ENCODE results near the gene ANKEF1.

DNA sequence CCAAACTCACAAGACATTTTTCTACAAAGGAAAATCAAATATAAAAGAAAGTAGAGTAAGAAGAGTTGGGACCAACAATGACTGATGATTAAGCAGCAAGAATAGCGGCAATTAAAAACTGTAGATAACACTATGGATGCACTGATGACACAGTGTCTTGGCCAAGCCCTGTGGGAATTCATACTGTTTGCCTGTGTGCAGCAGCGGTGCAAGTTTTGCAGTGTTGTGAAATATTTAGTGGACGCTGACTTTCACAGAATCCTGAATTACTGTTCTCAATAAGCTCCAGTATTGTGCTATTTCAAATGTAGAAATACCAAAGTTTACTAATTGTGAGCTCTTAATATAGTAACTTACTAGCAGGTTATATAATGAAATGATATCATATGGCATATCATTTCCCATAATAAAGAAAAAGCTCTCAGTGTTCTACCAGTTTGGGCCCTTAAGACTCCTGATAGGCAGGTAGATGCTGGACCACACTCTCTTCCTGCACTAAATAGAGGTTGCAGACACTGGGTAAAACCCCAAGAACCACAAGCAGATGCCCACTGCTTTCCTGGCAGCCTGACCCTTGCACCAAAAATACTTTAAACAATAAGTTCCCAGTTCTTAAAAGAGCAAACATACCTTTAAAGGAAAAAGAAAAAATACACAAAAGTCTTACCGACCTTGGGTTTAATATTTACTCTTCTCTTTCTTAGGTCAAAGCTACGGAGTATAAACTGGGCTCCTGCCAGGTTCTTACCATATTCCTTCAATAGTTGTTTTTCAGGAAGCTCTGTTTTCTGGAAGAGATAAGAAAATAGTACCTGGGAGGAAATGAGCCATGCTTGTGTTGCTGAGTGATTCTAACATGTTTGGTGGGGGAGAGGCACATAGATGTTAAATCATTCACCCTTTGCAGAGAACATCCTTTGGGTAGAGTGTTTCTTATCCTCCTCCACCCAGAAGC, 41.6 kb downstream of the ANKEF1 start:
- TF ChIP-seq, protein P1, sequence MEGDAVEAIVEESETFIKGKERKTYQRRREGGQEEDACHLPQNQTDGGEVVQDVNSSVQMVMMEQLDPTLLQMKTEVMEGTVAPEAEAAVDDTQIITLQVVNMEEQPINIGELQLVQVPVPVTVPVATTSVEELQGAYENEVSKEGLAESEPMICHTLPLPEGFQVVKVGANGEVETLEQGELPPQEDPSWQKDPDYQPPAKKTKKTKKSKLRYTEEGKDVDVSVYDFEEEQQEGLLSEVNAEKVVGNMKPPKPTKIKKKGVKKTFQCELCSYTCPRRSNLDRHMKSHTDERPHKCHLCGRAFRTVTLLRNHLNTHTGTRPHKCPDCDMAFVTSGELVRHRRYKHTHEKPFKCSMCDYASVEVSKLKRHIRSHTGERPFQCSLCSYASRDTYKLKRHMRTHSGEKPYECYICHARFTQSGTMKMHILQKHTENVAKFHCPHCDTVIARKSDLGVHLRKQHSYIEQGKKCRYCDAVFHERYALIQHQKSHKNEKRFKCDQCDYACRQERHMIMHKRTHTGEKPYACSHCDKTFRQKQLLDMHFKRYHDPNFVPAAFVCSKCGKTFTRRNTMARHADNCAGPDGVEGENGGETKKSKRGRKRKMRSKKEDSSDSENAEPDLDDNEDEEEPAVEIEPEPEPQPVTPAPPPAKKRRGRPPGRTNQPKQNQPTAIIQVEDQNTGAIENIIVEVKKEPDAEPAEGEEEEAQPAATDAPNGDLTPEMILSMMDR (IDR thresholded peaks at IDR 0.05; ENCODE audit: low read length), result no peak
- no peak for TF ChIP-seq EZH2 (IDR thresholded peaks at IDR 0.05; ENCODE audit: borderline replicate concordance, low read length)

All from OCI-LY1 (cell line).